Mesodermal cell (in vitro differentiated cells): ENCODE measurements around the gene OTC.

ENCODE experiments used
- H3K27ac ChIP-seq: 2 replicates; pipeline ENCODE4 v1.7.0; 2013; ENCODE audit warnings: mild to moderate bottlenecking, low read depth, low read length, moderate library complexity; ENCODE audit not compliant: severe bottlenecking
- H3K36me3 ChIP-seq: 2 replicates; pipeline ENCODE4 v1.7.1; 2013; ENCODE audit warnings: mild to moderate bottlenecking, low read length, moderate library complexity; ENCODE audit not compliant: control insufficient read depth, insufficient read depth
- H3K4me1 ChIP-seq: one replicate; pipeline ENCODE4 v1.7.1; 2013; ENCODE audit warnings: mild to moderate bottlenecking, low read length; ENCODE audit not compliant: insufficient read depth, control insufficient read depth, poor library complexity, severe bottlenecking
- H3K4me3 ChIP-seq: 2 replicates; pipeline ENCODE4 v1.7.0; 2013; ENCODE audit warnings: low read length, control low read depth, mild to moderate bottlenecking; ENCODE audit not compliant: insufficient read depth, poor library complexity, severe bottlenecking; ENCODE audit errors: extremely low read depth
- H3K9me3 ChIP-seq: 2 replicates; pipeline ENCODE4 v1.7.1; 2013; ENCODE audit warnings: mild to moderate bottlenecking, low read length, moderate library complexity; ENCODE audit not compliant: control insufficient read depth
- WGBS, 2 experiments: methylation state at CpG; one replicate each; pipeline ENCODE4 v1.1.5; 2013; ENCODE audit warnings: missing lambda C conversion rate in 2 of 2; ENCODE audit not compliant: insufficient coverage in 2 of 2; 5-methylcytosine and 5-hydroxymethylcytosine counted together

The OTC gene

DNA sequence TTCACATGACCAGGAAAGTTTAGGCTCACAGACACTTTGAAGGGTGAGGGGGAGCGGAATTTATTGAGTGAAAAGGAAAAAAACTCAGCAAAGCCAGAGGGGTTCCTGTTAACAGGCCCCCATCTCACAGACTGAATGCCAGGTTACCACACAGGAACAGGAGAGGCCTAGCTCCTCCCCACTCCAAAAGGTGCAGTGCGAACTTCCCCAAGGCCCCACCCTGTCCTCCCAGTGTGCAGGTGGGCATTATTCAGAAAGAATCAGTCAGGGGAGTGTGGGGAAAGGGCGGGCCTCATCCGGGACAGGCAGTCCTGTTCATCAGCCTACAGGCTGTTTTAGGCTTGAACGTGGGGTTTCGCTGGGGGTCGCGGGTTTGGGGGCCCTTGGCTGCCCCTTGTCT lies 4.0 kb downstream of the OTC start:
- no peaks in the 10 kb centered on the region for H3K4me1 ChIP-seq
- 80% methylated on average over 1 of the region's 8 CpGs; no CpG with 5 or more reads in 1 of the 2 experiments for WGBS, 2 experiments

DNA sequence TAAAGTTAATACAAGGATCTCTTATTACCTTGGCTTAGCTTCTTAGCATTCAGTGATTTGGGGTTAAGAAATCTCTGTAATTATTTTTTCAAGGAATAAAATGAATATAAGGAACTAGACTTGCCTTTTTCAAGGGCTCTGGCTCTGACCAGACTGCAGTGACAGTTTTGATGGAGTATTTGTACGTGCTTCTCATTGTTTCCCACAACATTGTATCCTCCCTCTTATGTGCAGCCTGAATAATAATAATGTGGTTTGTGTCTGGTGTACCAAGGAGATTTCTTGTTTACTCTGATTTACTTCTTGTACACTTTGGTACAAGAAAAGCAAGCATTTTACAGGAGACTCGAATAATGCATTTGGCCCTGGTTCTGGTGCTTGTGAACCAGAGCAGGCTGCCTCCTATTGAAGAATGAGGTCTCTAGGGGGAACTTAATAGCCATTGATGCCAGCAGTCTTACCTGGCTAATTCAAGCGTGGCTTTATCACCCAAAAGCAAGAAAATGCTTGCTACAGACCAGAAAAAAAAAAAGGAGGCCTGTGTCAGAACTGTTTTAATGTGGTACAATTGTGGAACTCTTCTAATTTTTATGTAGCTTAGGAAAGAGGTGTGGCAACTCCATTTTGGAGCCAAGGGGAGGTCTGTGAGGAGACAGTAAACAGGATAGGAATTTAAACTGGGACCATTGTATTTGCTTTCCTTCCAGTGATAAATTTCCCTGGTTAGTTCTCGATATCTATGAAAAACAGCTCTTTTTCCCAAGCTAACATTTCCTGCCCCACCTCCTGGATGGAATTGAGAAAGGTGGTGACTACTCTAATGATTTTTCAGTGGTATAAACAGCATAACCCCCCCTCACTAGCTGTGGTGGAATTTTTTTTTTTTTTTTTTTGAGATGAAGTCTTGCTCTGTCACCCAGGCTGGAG lies 5.6 kb downstream of the OTC start:
- Histone ChIP-seq H3K27ac (no peak overlapping the region), H3K4me1 (no peaks in the 10 kb centered on the region), H3K36me3 (no peaks in the 10 kb centered on the region), H3K9me3 (no peaks in the 10 kb centered on the region), H3K4me3 (no peak overlapping the region)
- 100% methylated on average over 2 of the region's 4 CpGs; no CpG with 5 or more reads in 1 of the 2 experiments for WGBS, 2 experiments

More for the DNA sequence above, 4.0 kb downstream of the OTC start:
- Histone ChIP-seq H3K36me3 (no peaks in the 10 kb centered on the region), H3K4me3 (no peak overlapping the region), H3K27ac (no peak overlapping the region), H3K9me3 (no peaks in the 10 kb centered on the region)

DNA sequence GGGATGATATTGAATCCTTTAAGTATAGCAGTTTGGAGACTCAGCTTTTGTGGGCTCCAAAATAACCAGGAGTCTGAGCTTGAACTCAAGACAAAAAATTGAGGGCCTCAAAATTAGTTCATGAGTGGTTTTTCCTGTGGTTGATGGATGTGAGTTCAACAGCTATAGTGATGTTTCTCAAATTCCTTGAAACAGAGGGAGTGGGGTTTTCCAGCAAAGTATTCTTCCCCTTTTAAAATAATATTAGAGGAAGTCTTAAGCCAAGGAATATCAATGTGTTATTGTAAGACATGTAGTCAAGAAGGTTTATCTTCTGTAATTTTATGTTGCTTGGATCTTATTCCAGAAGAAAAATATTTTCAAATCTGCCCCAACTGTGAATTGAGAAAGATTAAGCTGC lies 10.6 kb downstream of the OTC start:
- Histone ChIP-seq H3K4me1 (no peaks in the 10 kb centered on the region), H3K27ac (no peak overlapping the region), H3K9me3 (no peaks in the 10 kb centered on the region), H3K36me3 (no peaks in the 10 kb centered on the region), H3K4me3 (no peak overlapping the region)

DNA sequence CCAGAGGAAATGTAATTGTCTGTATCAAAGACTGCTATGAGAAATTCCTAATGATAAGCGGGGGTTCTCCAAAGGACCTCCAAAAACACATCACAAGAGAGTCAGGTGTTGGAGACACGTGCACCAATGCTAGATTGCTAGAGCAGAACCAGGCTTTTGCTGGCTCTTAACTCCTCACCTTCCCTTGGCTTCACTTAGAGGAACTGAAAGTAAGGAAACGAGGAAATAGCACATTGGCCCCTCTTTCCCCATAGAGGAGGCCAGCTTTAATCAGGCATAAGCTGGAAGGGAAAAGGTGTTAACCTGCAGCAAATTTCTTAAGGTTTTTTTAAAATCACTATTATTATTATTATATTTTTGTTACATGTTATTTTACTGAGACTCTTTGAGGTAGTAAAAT lies 13.6 kb downstream of the OTC start:
- H3K27ac ChIP-seq: no peak overlapping the region
- no peaks in the 10 kb centered on the region for H3K36me3 ChIP-seq
- no CpG with 5 or more reads among the region's 3 CpGs for WGBS, 2 experiments
- H3K9me3 ChIP-seq: no peaks in the 10 kb centered on the region
- H3K4me1 ChIP-seq: no peaks in the 10 kb centered on the region
- H3K4me3 ChIP-seq: no peak overlapping the region

DNA sequence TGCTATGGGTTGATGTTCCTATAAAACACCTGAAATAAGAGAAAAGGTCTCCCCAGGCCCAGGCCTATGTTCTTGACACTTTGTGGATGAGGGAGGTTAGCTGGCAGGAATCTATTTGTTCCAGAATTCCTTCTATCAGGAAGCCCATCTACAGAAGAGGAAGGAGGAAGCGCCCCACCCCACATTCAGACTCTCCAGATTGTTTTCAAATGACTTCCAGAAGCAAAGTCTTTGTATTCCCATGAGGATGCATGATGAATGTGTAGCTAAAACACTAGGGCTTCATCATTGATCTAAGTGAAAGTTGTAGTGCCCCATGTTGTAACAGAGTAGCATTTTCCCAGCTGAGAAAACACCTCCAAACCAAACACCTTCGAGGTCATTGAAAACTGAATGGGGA lies 16.4 kb downstream of the OTC start:
- WGBS, 2 experiments: no CpG with 5 or more reads among the region's 2 CpGs
- H3K27ac ChIP-seq: no peak overlapping the region
- no peaks in the 10 kb centered on the region for H3K4me1 ChIP-seq
- no peaks in the 10 kb centered on the region for H3K36me3 ChIP-seq
- H3K4me3 ChIP-seq: no peak overlapping the region
- no peaks in the 10 kb centered on the region for H3K9me3 ChIP-seq

- H3K36me3 ChIP-seq: no peaks in the 10 kb centered on the region
- no CpG with 5 or more reads among the region's 2 CpGs for WGBS, 2 experiments
These were observed 19.2 kb downstream of the OTC start for GRCh38 chrX:38371641-38372040.

DNA sequence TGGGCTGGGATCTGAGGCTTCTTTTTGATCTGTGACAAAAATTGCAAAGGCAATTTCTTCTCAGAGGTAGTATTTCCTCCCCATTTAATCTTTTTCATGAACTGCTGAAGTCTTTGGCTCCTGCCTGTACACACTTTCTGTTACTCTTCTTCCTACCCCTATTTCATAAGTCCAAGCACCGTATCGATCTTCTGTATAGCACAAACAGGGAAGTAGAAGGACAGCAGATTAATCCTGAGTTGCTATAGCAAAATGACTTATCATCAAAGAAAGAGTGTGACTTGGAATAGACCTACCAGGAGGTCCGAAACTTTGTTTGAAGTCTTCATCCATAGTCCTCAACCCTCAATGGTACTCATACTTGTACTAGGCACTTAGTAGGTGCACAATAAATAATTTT lies 22.0 kb downstream of the OTC start:
- Histone ChIP-seq H3K4me1 (no peaks in the 10 kb centered on the region), H3K4me3 (no peak overlapping the region), H3K36me3 (no peaks in the 10 kb centered on the region), H3K9me3 (no peaks in the 10 kb centered on the region), H3K27ac (no peak overlapping the region)
- WGBS, 2 experiments: no CpG with 5 or more reads among the region's 3 CpGs

More at GRCh38 chrX:38371641-38372040, 19.2 kb downstream of the OTC start:
- H3K4me3 ChIP-seq: no peak overlapping the region
- H3K9me3 ChIP-seq: no peaks in the 10 kb centered on the region
- H3K27ac ChIP-seq: no peak overlapping the region
- no peaks in the 10 kb centered on the region for H3K4me1 ChIP-seq

DNA sequence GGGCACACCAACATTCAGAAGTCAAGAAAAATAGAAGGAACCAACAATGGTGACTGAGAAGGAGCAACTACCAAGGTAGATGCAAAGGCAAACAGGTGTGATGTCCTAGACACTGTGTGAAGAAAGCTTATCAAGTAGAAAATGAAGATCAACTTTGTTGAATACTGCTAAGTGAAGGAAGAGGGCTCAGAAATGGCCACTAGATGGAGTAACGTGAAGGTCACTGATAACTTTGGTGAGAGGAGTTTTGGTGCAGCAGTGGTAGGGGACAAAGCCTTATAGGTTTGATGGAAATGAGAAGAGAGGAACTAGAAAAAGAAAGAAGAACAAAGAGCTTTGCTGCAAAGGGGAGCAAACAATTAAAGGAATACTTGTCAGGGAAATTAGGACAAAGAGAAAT lies 23.5 kb downstream of the OTC start:
- Histone ChIP-seq H3K4me3 (no peak overlapping the region), H3K4me1 (no peaks in the 10 kb centered on the region), H3K27ac (no peak overlapping the region), H3K36me3 (no peaks in the 10 kb centered on the region), H3K9me3 (no peaks in the 10 kb centered on the region)
- 0% methylated on average over 1 of the region's 1 CpG; no CpG with 5 or more reads in 1 of the 2 experiments for WGBS, 2 experiments

- Histone ChIP-seq H3K9me3 (no peaks in the 10 kb centered on the region), H3K4me1 (no peaks in the 10 kb centered on the region), H3K36me3 (no peaks in the 10 kb centered on the region), H3K27ac (no peak overlapping the region), H3K4me3 (no peak overlapping the region)
- WGBS, 2 experiments: no CpG with 5 or more reads among the region's 1 CpG
These were observed 24.3 kb downstream of the OTC start for GRCh38 chrX:38376747-38377146.

DNA sequence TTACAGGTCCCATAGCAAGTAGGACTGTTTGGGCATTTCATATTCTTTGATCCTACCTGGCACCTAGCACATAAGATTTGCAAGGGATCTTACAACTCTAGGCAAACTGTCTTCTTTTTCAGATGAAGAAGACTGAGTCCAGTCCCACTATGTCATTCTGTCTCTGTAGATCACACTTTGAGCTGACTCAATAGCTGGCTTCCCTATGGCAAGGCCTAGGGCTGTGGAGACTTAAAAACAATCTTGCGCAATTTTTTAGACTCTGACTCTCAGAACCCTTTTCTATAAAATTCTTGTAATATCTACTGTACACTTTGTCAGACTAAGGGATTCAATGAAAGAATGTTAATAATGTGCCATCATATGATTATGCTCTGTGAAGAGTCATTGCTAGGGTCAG lies 26.7 kb downstream of the OTC start:
- Histone ChIP-seq H3K27ac (no peak overlapping the region), H3K4me1 (no peaks in the 10 kb centered on the region), H3K36me3 (no peaks in the 10 kb centered on the region), H3K9me3 (no peaks in the 10 kb centered on the region), H3K4me3 (no peak overlapping the region)
- no CpG with 5 or more reads among the region's 1 CpG for WGBS, 2 experiments

DNA sequence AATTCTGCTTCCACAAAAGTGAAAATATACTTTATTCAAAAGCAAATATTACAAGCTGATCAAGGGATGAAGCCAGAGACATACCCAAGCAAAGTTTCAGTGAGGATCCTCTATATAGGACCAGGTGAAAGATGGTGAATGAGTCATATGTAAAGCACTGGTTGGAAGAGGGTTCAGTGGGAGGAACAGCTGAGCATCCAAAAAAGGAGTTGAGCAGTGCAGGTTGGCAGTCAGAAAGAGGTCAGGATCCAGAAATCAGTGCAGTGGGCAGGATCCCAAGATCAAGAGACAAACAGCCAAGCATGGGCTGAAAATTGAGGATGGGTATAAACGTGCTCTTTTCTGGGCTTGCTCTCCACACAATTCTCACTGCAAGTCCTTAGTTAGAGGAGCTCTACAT lies 30.3 kb downstream of the OTC start:
- Histone ChIP-seq H3K4me3 (no peak overlapping the region), H3K27ac (no peak overlapping the region), H3K9me3 (no peaks in the 10 kb centered on the region), H3K4me1 (no peaks in the 10 kb centered on the region), H3K36me3 (no peaks in the 10 kb centered on the region)
- WGBS, 2 experiments: no CpG with 5 or more reads among the region's 1 CpG
